T-helper 2 cell treated with Interferon-gamma antibody and Interleukin-4, amounts not matched to agents 5 μg/mL and 100 μg/mL, for 36 hours (primary cell): ENCODE results near the gene SIGLEC9.

Experiments
- DNase-seq: peaks from one replicate; pipeline ENCODE4 v3.0.0; 2021; ENCODE audit warnings: low spot score
- H3K27ac Mint-ChIP-seq: one replicate; pipeline ENCODE4 v1.8.0; 2021; ENCODE audit warnings: mild to moderate bottlenecking, mixed read lengths
- H3K27me3 Mint-ChIP-seq: one replicate; pipeline ENCODE4 v1.8.0; 2021; ENCODE audit warnings: low read depth, mixed read lengths
- H3K36me3 Mint-ChIP-seq: one replicate; pipeline ENCODE4 v1.8.0; 2021; ENCODE audit warnings: low read depth, mixed read lengths
- H3K4me1 Mint-ChIP-seq: one replicate; pipeline ENCODE4 v1.8.0; 2021; ENCODE audit warnings: low read depth, mixed read lengths
- H3K4me3 Mint-ChIP-seq: one replicate; pipeline ENCODE4 v1.8.0; 2022; ENCODE audit warnings: mild to moderate bottlenecking, moderate library complexity, mixed read lengths
- H3K9me3 Mint-ChIP-seq: one replicate; pipeline ENCODE4 v1.8.0; 2021; ENCODE audit warnings: mixed read lengths

Gene SIGLEC9

DNA sequence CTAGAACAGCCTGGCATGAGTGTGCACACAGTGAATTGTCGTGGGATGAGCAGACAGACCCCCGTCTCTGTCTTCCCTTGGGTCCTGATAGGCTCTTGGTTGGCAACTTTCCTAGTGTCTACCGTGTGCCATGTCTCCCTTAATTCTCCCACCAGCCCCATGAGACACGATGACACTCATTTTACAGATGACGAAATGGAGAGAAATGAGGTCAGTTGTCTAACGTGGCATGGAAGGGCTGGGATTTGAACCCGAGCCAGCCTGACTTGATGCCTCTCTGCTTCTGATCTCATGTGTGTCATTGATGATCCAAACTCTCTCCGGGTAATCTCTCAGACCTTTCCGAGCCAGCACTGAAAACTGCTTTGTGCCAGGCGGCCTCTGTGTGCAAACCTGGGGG lies 33.6 kb upstream of the SIGLEC9 start:
- Mint-ChIP-seq H3K4me1 (no peaks in the 10 kb centered on the region), H3K27ac (no peak overlapping the region), H3K36me3 (no peaks in the 10 kb centered on the region), H3K9me3 (no peaks in the 10 kb centered on the region), H3K4me3 (no peak overlapping the region), H3K27me3 (no peaks in the 10 kb centered on the region)
- no peak for DNase-seq

DNA sequence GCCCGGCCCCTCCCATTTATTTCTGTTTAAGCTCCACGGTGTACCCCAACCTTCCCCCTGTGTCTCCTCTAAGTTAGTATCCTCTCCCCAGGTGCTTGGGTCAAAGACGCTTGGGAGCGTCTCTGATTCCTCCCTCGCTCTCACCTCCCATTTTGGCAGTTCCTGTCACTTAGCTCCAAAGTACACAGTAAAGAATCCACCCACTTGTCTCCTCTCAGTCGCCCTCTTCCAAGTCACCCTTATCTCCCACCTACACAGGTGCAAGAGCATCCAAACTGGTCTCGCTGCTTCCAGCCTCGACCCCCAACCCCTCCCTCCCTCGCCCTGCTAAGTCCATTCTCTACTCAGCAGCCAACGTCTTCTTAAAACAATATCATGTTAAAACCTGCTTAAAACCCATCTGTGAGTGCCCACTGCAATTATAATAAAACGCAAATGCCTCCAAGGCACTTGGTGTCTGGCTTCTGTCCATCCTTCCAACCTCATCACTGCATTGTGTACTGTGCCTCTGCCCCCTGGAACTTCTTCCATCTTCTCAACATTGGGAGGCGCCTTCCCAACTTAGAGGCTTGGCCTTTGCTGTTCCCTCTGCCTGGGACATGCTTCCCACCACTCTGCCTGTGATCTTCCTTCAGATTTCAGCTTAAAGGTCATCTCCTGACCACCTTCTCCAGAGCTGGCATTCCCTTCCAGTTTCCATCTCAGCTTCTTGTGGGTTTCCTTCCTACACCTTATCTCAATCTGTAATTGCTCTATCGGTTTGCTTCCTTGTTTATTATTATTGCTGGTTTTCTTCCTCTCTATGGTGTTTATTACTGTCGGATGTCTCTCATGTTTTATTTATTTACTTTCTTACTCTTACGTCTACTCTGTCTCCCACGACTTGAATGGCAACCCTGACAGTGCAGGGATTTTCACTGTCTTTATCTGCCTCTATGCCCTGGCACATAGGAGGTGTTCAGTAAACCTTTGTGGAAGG lies 32.5 kb upstream of the SIGLEC9 start:
- DNase-seq, result no peak
- Mint-ChIP-seq H3K27me3 (no peaks in the 10 kb centered on the region), H3K4me3 (no peak overlapping the region), H3K36me3 (peaks cover 6% of the 10 kb centered on the region), H3K9me3 (no peaks in the 10 kb centered on the region), H3K27ac (no peak overlapping the region), H3K4me1 (peaks cover 7% of the 10 kb centered on the region)

- Mint-ChIP-seq H3K9me3 (no peaks in the 10 kb centered on the region), H3K36me3 (peaks cover 6% of the 10 kb centered on the region), H3K4me1 (peaks cover 9% of the 10 kb centered on the region), H3K27ac (peak overlapping the region; percentile 14), H3K27me3 (no peaks in the 10 kb centered on the region), H3K4me3 (no peak overlapping the region)
- DNase-seq, result no peak
These were observed 31.6 kb upstream of the SIGLEC9 start for GRCh38 chr19:51093101-51093500.

DNA sequence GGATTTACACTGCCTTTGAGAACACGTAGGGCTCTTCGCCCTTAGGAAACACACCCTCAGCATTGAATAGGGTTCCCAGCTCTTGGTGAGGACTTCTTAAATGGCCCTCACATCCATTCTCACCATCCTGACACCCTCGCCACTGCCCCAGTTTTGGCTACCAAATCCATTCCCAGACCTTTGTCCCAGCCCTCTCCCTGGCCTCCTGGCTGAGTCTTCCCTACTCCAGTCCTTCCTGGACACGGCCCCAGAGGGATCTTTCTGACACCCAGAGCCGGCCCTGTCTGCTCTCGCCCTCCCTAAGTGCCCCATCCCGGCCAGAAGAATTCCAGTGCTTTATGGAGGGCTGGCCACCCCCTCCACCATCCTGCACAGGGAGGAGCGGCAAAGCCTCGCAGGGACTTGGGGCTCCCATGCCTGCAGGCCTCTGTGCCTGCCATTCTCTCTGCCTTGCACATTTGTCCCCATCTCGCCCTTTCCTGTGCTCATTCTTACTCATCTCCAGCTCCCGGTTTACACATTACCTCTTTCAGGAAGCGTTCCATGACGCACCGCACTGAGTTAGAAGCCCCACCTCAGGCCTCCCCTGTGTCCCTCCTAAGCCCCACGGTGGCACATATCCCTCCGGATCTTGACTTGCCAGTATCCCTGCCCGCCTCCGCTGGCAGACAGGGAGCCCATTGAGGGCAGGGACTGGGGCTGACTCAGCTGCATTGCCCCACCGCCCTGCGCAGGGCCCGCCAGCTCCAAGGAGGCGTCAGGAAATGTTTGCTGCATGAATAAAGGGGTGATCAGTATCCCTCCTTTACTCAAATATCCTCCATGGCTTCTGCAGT lies 31.0 kb upstream of the SIGLEC9 start:
- DNase-seq, result no peak
- H3K27ac Mint-ChIP-seq, result peak overlapping the region; percentile 14
- H3K36me3 Mint-ChIP-seq, result peaks cover 6% of the 10 kb centered on the region
- peaks cover 9% of the 10 kb centered on the region for H3K4me1 Mint-ChIP-seq
- H3K4me3 Mint-ChIP-seq, result no peak overlapping the region
- H3K9me3 Mint-ChIP-seq, result no peaks in the 10 kb centered on the region
- H3K27me3 Mint-ChIP-seq, result no peaks in the 10 kb centered on the region

- Mint-ChIP-seq H3K4me1 (peaks cover 9% of the 10 kb centered on the region), H3K9me3 (no peaks in the 10 kb centered on the region), H3K27ac (no peak overlapping the region), H3K27me3 (no peaks in the 10 kb centered on the region), H3K36me3 (peaks cover 11% of the 10 kb centered on the region), H3K4me3 (no peak overlapping the region)
- DNase-seq, result no peak
These were observed 29.9 kb upstream of the SIGLEC9 start for GRCh38 chr19:51094696-51095279.

GRCh38 chr19:51096473-51097165 lies 28.1 kb upstream of the SIGLEC9 start:
- H3K36me3 Mint-ChIP-seq, result peaks cover 17% of the 10 kb centered on the region
- H3K4me1 Mint-ChIP-seq, result peaks cover 9% of the 10 kb centered on the region
- H3K4me3 Mint-ChIP-seq, result no peak overlapping the region
- no peaks in the 10 kb centered on the region for H3K27me3 Mint-ChIP-seq
- DNase-seq, result no peak
- H3K27ac Mint-ChIP-seq, result peak overlapping the region; percentile 66
- H3K9me3 Mint-ChIP-seq, result no peaks in the 10 kb centered on the region

DNA sequence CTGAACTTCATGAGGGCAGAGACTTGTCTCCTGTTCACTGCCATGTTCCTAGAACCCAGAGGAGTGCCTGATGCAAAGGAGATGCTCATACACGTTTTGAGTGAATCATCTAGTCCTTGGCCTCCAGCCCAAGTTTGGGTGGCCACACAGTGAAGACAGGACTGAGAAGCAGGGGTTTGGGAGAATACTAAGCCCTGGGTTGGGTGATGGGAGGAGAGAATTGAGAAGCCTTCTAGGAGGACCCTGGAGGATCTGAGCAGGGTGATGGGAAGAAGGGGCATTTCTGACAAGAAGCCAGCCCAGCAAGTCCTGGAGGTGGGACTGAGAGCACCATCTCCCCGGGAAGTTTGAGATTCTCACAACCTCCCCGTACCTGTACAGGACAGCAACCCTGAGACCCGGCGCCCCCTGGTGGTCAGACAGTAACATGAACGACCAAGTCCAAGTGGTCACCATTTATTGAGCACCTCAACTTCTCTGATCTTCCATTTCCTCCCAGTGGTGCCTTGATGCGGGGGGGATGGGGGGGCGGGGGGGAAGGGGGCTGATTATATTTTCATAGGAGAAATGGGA lies 27.5 kb upstream of the SIGLEC9 start:
- peak; percentile 49 for DNase-seq
- H3K27me3 Mint-ChIP-seq, result no peaks in the 10 kb centered on the region
- no peak overlapping the region for H3K4me3 Mint-ChIP-seq
- H3K36me3 Mint-ChIP-seq, result peaks cover 19% of the 10 kb centered on the region
- H3K4me1 Mint-ChIP-seq, result peaks cover 9% of the 10 kb centered on the region
- peak overlapping the region; percentile 66 for H3K27ac Mint-ChIP-seq
- no peaks in the 10 kb centered on the region for H3K9me3 Mint-ChIP-seq

GRCh38 chr19:51097796-51098195 lies 26.9 kb upstream of the SIGLEC9 start:
- no peak for DNase-seq
- Mint-ChIP-seq H3K36me3 (peaks cover 25% of the 10 kb centered on the region), H3K4me3 (no peak overlapping the region), H3K9me3 (no peaks in the 10 kb centered on the region), H3K27me3 (no peaks in the 10 kb centered on the region), H3K4me1 (peaks cover 9% of the 10 kb centered on the region), H3K27ac (no peak overlapping the region)

DNA sequence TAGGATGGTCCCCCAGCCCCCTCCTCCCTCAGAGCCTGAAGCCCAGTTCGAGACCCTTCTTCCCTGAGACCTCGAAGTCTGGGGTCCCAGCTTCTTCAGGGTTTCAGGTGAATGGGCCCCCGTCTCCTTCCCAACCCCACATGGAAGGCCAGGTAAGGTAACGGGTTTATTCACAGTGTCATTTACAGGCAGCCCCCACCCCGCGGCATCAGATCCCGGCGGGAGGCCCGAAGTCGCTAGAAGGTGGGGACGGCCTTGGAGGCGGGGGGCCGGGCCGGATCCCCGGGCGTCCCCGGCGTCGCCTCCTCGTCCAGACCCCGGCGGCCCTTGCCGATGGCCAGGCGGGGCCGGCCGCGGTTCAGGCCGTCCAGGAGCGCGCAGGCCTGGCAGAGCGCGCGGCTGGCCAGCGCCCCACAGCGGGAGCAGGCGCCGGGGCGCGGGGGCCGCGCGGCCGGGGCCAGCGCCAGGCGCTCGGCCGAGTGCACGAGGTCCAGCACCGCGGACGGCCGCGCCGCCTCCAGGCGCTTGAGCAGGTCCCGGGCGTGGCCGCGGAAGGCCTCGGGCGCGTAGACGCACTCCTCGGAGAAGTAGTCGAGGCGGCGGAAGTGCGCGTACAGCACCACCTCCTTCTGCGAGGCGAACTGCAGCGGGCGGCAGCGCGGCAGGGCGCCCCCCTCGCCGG lies 26.2 kb upstream of the SIGLEC9 start:
- no peak overlapping the region for H3K4me3 Mint-ChIP-seq
- H3K9me3 Mint-ChIP-seq, result no peaks in the 10 kb centered on the region
- H3K27ac Mint-ChIP-seq, result no peak overlapping the region
- peaks cover 27% of the 10 kb centered on the region for H3K36me3 Mint-ChIP-seq
- H3K4me1 Mint-ChIP-seq, result peaks cover 9% of the 10 kb centered on the region
- H3K27me3 Mint-ChIP-seq, result no peaks in the 10 kb centered on the region
- peak; percentile 15 for DNase-seq

DNA sequence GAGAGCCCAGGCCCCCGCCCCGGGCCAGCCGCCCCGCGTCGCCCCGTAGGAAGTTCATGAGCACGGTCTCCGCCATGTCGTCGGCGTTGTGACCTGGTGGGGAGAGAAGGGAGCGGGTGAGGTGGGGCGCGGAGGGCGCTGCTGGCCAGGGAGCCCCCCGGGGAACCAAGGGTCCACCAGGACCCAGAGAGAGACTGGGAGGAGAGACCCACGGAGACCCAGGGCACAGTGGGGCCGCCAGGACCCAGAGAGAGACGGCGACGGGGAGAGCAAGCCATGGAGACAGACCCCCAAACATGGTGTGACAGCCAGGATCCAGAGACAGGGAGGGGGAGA lies 25.7 kb upstream of the SIGLEC9 start:
- no peak for DNase-seq
- H3K27ac Mint-ChIP-seq, result no peak overlapping the region
- peaks cover 9% of the 10 kb centered on the region for H3K4me1 Mint-ChIP-seq
- H3K9me3 Mint-ChIP-seq, result no peaks in the 10 kb centered on the region
- H3K4me3 Mint-ChIP-seq, result no peak overlapping the region
- peaks cover 30% of the 10 kb centered on the region for H3K36me3 Mint-ChIP-seq
- no peaks in the 10 kb centered on the region for H3K27me3 Mint-ChIP-seq

DNA sequence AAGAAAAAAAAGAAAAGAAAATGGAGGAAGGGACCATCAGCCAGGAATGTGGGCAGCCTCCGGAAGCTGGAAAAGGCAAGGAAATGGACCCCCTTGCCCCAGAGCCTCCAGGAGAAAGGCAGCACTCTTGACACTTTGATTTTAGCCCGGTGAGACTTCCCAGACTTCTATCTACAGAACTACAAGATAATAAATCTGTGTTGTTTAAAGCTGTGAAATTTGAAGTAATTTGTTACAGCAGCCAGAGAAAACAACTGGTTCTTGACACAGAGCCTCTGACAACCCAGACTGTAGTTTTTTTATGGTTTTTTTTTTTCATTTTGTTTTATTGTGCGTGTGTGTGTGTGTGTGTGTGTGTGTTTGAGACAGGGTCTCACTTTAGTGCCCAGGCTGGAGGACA lies 24.1 kb upstream of the SIGLEC9 start:
- Mint-ChIP-seq H3K36me3 (peaks cover 34% of the 10 kb centered on the region), H3K27me3 (no peaks in the 10 kb centered on the region), H3K4me1 (peaks cover 13% of the 10 kb centered on the region), H3K9me3 (no peaks in the 10 kb centered on the region), H3K27ac (no peak overlapping the region), H3K4me3 (no peak overlapping the region)
- no peak for DNase-seq

- no peak for DNase-seq
- Mint-ChIP-seq H3K27ac (no peak overlapping the region), H3K36me3 (peaks cover 34% of the 10 kb centered on the region)
These were observed 23.4 kb upstream of the SIGLEC9 start for GRCh38 chr19:51101171-51101865.

More at GRCh38 chr19:51101171-51101865, 23.4 kb upstream of the SIGLEC9 start:
- Mint-ChIP-seq H3K9me3 (no peaks in the 10 kb centered on the region), H3K4me3 (no peak overlapping the region), H3K4me1 (peaks cover 15% of the 10 kb centered on the region), H3K27me3 (no peaks in the 10 kb centered on the region)
